Muscle layer of duodenum (tissue), 2 donors: ENCODE measurements around the gene GOLGA8B.
A peak's percentile ranks its signal among the peaks of the same experiment; 100 is the strongest.
"Not testable (repeated sequence)": the region's sequence is repeated elsewhere in the genome, so short reads cannot be mapped to it uniquely, and the experiment has no call there.

ENCODE experiments used
- H3K27ac ChIP-seq: one replicate; pipeline ENCODE4 v1.7.0; 2013; ENCODE audit warnings: mild to moderate bottlenecking, low read length
- H3K27me3 ChIP-seq: one replicate; pipeline ENCODE4 v1.7.0; 2013; ENCODE audit warnings: low read depth, mild to moderate bottlenecking, control low read depth, low read length
- H3K36me3 ChIP-seq, 2 donors: one replicate each; pipeline ENCODE4 v1.7.0; 2013; ENCODE audit warnings: low read length in 2 of 2, control low read depth in 1 of 2, mild to moderate bottlenecking in 1 of 2; ENCODE audit not compliant: insufficient read depth in 2 of 2, control insufficient read depth in 1 of 2
- H3K4me1 ChIP-seq, 2 donors: one replicate each; pipeline ENCODE4 v1.7.0; 2013; ENCODE audit warnings: low read length in 2 of 2, mild to moderate bottlenecking in 2 of 2, control low read depth in 1 of 2, moderate library complexity in 1 of 2; ENCODE audit not compliant: insufficient read depth in 2 of 2, control insufficient read depth in 1 of 2
- H3K4me3 ChIP-seq, 2 donors: one replicate each; pipeline ENCODE4 v1.7.0; 2013; ENCODE audit warnings: low read length in 2 of 2, low read depth in 1 of 2, mild to moderate bottlenecking in 1 of 2
- H3K9me3 ChIP-seq, 2 donors: one replicate each; pipeline ENCODE4 v1.7.0; 2013; ENCODE audit warnings: low read length in 2 of 2, control low read depth in 1 of 2, mild to moderate bottlenecking in 1 of 2; ENCODE audit not compliant: control insufficient read depth in 1 of 2
- donor health status: healthy.

The GOLGA8B gene

GRCh38 chr15:34583399-34584329 is at the start of gene GOLGA8B:
Gene GOLGA8B (minus strand): TSS chr15:34583651. CDS start chr15:34535912, 47,739 bp downstream.
- no peak within 1 kb of the TSS for H3K27ac ChIP-seq
- no peaks in the 10 kb centered on the region for H3K27me3 ChIP-seq

GRCh38 chr15:34633165-34633564 is 49.7 kb upstream of the GOLGA8B start:
- not testable (repeated sequence) for H3K9me3 ChIP-seq, H3K27ac ChIP-seq, H3K36me3 ChIP-seq, H3K27me3 ChIP-seq, H3K4me3 ChIP-seq, H3K4me1 ChIP-seq

More at GRCh38 chr15:34583399-34584329, at the start of gene GOLGA8B:
- H3K4me3 ChIP-seq, result peak within 1 kb of the TSS; percentile 39 to 88
- H3K4me1 ChIP-seq, result peaks cover 3 to 19% of the 10 kb centered on the region in 2 donors
- no peaks in the 10 kb centered on the region for H3K36me3 ChIP-seq
- no peaks in the 10 kb centered on the region for H3K9me3 ChIP-seq

GRCh38 chr15:34628577-34629152 is 45.2 kb upstream of the GOLGA8B start:
- no peaks in the 10 kb centered on the region for H3K27me3 ChIP-seq
- no peaks in the 10 kb centered on the region for H3K36me3 ChIP-seq
- H3K27ac ChIP-seq, result no peak overlapping the region
- no peaks in the 10 kb centered on the region for H3K4me1 ChIP-seq
- H3K9me3 ChIP-seq, result peaks cover 0 to 2% of the 10 kb centered on the region in 2 donors
- H3K4me3 ChIP-seq, result no peak overlapping the region

- no peaks in the 10 kb centered on the region for H3K36me3 ChIP-seq
- H3K9me3 ChIP-seq, result no peaks in the 10 kb centered on the region
- no peaks in the 10 kb centered on the region for H3K27me3 ChIP-seq
- H3K27ac ChIP-seq, result no peak overlapping the region
- H3K4me3 ChIP-seq, result no peak overlapping the region
- H3K4me1 ChIP-seq, result no peaks in the 10 kb centered on the region
Measured at GRCh38 chr15:34625007-34625406, 41.6 kb upstream of the GOLGA8B start.

GRCh38 chr15:34621675-34622074 is 38.2 kb upstream of the GOLGA8B start:
- Histone ChIP-seq H3K27ac (no peak overlapping the region), H3K9me3 (no peaks in the 10 kb centered on the region), H3K27me3 (no peaks in the 10 kb centered on the region), H3K4me1 (no peaks in the 10 kb centered on the region), H3K36me3 (no peaks in the 10 kb centered on the region), H3K4me3 (no peak overlapping the region)

- Histone ChIP-seq H3K4me1 (no peaks in the 10 kb centered on the region), H3K36me3 (no peaks in the 10 kb centered on the region), H3K4me3 (no peak overlapping the region), H3K9me3 (no peaks in the 10 kb centered on the region), H3K27ac (no peak overlapping the region), H3K27me3 (no peaks in the 10 kb centered on the region)
Measured at GRCh38 chr15:34620814-34621213, 37.4 kb upstream of the GOLGA8B start.

GRCh38 chr15:34620142-34620541 is 36.7 kb upstream of the GOLGA8B start:
- no peaks in the 10 kb centered on the region for H3K27me3 ChIP-seq
- no peaks in the 10 kb centered on the region for H3K4me1 ChIP-seq
- H3K9me3 ChIP-seq, result no peaks in the 10 kb centered on the region
- no peak overlapping the region for H3K27ac ChIP-seq
- no peaks in the 10 kb centered on the region for H3K36me3 ChIP-seq
- H3K4me3 ChIP-seq, result no peak overlapping the region

GRCh38 chr15:34619151-34619550 is 35.7 kb upstream of the GOLGA8B start:
- Histone ChIP-seq H3K4me3 (no peak overlapping the region), H3K4me1 (no peaks in the 10 kb centered on the region), H3K9me3 (no peaks in the 10 kb centered on the region), H3K27ac (no peak overlapping the region), H3K36me3 (no peaks in the 10 kb centered on the region), H3K27me3 (no peaks in the 10 kb centered on the region)

- no peaks in the 10 kb centered on the region for H3K27me3 ChIP-seq
- no peaks in the 10 kb centered on the region for H3K36me3 ChIP-seq
- H3K4me3 ChIP-seq, result no peak overlapping the region
- no peak overlapping the region for H3K27ac ChIP-seq
- no peaks in the 10 kb centered on the region for H3K4me1 ChIP-seq
- no peaks in the 10 kb centered on the region for H3K9me3 ChIP-seq
Measured at GRCh38 chr15:34618073-34618472, 34.6 kb upstream of the GOLGA8B start.

- Histone ChIP-seq H3K36me3 (no peaks in the 10 kb centered on the region), H3K9me3 (no peaks in the 10 kb centered on the region), H3K4me1 (no peaks in the 10 kb centered on the region), H3K4me3 (no peak overlapping the region), H3K27me3 (no peaks in the 10 kb centered on the region), H3K27ac (no peak overlapping the region)
Measured at GRCh38 chr15:34616613-34617012, 33.2 kb upstream of the GOLGA8B start.

GRCh38 chr15:34613997-34614396 is 30.5 kb upstream of the GOLGA8B start:
- Histone ChIP-seq H3K27me3 (no peaks in the 10 kb centered on the region), H3K27ac (no peak overlapping the region), H3K4me3 (no peak overlapping the region), H3K9me3 (no peaks in the 10 kb centered on the region), H3K4me1 (no peaks in the 10 kb centered on the region), H3K36me3 (no peaks in the 10 kb centered on the region)
